ENCODE measurements around the gene PTPRD.
"Not testable (repeated sequence)": the region's sequence is repeated elsewhere in the genome, so short reads cannot be mapped to it uniquely, and the experiment has no call there.

Gene PTPRD

GRCh38 chr9:10479172-10479571, 133.6 kb downstream of the PTPRD start:
- no peak for DNase-seq (ENCODE audit: low read depth)

GRCh38 chr9:10449201-10449617, 163.6 kb downstream of the PTPRD start:
- DNase-seq (ENCODE audit: low read depth): not testable (repeated sequence)

- DNase-seq (ENCODE audit: low read depth): no peak
Measured at GRCh38 chr9:10447036-10447435, 165.8 kb downstream of the PTPRD start.

- no peak for DNase-seq (ENCODE audit: low read depth)
Measured at GRCh38 chr9:10443868-10444204, 169.0 kb downstream of the PTPRD start.

- no peak for DNase-seq (ENCODE audit: low read depth)
Measured at GRCh38 chr9:10443181-10443867, 169.5 kb downstream of the PTPRD start.

GRCh38 chr9:10438955-10439354, 173.8 kb downstream of the PTPRD start:
- DNase-seq (ENCODE audit: low read depth): no peak

- no peak for DNase-seq (ENCODE audit: low read depth)
Measured at GRCh38 chr9:10436756-10437155, 176.0 kb downstream of the PTPRD start.

GRCh38 chr9:10434412-10434811, 178.4 kb downstream of the PTPRD start:
- DNase-seq (ENCODE audit: low read depth): no peak

GRCh38 chr9:10411272-10411671, 201.5 kb downstream of the PTPRD start:
- DNase-seq (ENCODE audit: low read depth): no peak

- DNase-seq (ENCODE audit: low read depth): no peak
Measured at GRCh38 chr9:10403283-10403682, 209.5 kb downstream of the PTPRD start.

- DNase-seq (ENCODE audit: low read depth): no peak
Measured at GRCh38 chr9:10396615-10397014, 216.2 kb downstream of the PTPRD start.

GRCh38 chr9:10387282-10387681, 225.5 kb downstream of the PTPRD start:
- no peak for DNase-seq (ENCODE audit: low read depth)

- DNase-seq (ENCODE audit: low read depth): no peak
Measured at GRCh38 chr9:10371824-10372223, 241.0 kb downstream of the PTPRD start.

- no peak for DNase-seq (ENCODE audit: low read depth)
Measured at GRCh38 chr9:10366171-10366779, 246.5 kb downstream of the PTPRD start.

- DNase-seq (ENCODE audit: low read depth): no peak
Measured at GRCh38 chr9:10354591-10354990, 258.2 kb downstream of the PTPRD start.

GRCh38 chr9:10345621-10346020, 267.2 kb downstream of the PTPRD start:
- DNase-seq (ENCODE audit: low read depth): not testable (repeated sequence)

GRCh38 chr9:10341057-10341456, 271.7 kb downstream of the PTPRD start:
- DNase-seq (ENCODE audit: low read depth): no peak

- no peak for DNase-seq (ENCODE audit: low read depth)
Measured at GRCh38 chr9:10339152-10339551, 273.6 kb downstream of the PTPRD start.

GRCh38 chr9:10331157-10331556, 281.6 kb downstream of the PTPRD start:
- no peak for DNase-seq (ENCODE audit: low read depth)

GRCh38 chr9:10282084-10282483, 330.7 kb downstream of the PTPRD start:
- no peak for DNase-seq (ENCODE audit: low read depth)

- DNase-seq (ENCODE audit: low read depth): no peak
Measured at GRCh38 chr9:10274988-10275387, 337.8 kb downstream of the PTPRD start.

GRCh38 chr9:10274175-10274574, 338.6 kb downstream of the PTPRD start:
- DNase-seq (ENCODE audit: low read depth): no peak

- DNase-seq (ENCODE audit: low read depth): no peak
Measured at GRCh38 chr9:10272830-10273229, 340.0 kb downstream of the PTPRD start.

Measured in GM04504 (cell line).